ENCODE data around the gene INAVA. TPM values are rescaled to one million over a fixed set of nuclear protein-coding genes. Genes with fewer than 3 reads are reported as not detected.
"Not testable (repeated sequence)": the region's sequence is repeated elsewhere in the genome, so short reads cannot be mapped to it uniquely, and the experiment has no call there.

The INAVA gene
- polyA plus RNA-seq, 3 donors = 36.5 to 49.0 (median 46.5) TPM

- DNase-seq = no peak
Measured at GRCh38 chr1:200960236-200960947, 65.7 kb downstream of the INAVA start.

GRCh38 chr1:200960948-200961340, 66.2 kb downstream of the INAVA start:
- DNase-seq = no peak

- DNase-seq = not testable (repeated sequence)
Measured at GRCh38 chr1:200962151-200962550, 67.5 kb downstream of the INAVA start.

GRCh38 chr1:200962631-200963030, 67.9 kb downstream of the INAVA start:
- no peak for DNase-seq

GRCh38 chr1:200963076-200963475, 68.4 kb downstream of the INAVA start:
- DNase-seq = no peak

- not testable (repeated sequence) for DNase-seq
Measured at GRCh38 chr1:200963888-200964287, 69.2 kb downstream of the INAVA start.

Other genes starting within 250 kb of the INAVA start
- 10 to 100 TPM; 22.3 to 29.4 (median 28.6) TPM for gene DDX59, start 225.0 kb upstream of the INAVA start, polyA plus RNA-seq (ENCODE audit: insufficient read length in 3 of 3)
- 10 to 100 TPM; 33.9 to 39.5 (median 36.0) TPM for gene CAMSAP2, start 156.0 kb upstream of the INAVA start, polyA plus RNA-seq (ENCODE audit: insufficient read length in 3 of 3)
- under 1 TPM in 1 of 3 donors, not detected in 2; 0.07 TPM for gene GPR25, start 21.9 kb upstream of the INAVA start, polyA plus RNA-seq (ENCODE audit: insufficient read length in 3 of 3)
- 1 to 10 TPM; 2.4 to 3.2 (median 2.9) TPM for gene KIF21B, start 128.8 kb downstream of the INAVA start, polyA plus RNA-seq (ENCODE audit: insufficient read length in 3 of 3)
- gene CACNA1S, start 217.5 kb downstream of the INAVA start, polyA plus RNA-seq (ENCODE audit: insufficient read length in 3 of 3) = under 1 TPM; 0.51 to 0.76 (median 0.51) TPM
- gene ASCL5, start 232.3 kb downstream of the INAVA start, polyA plus RNA-seq (ENCODE audit: insufficient read length in 3 of 3) = under 1 TPM; 0.15 to 0.36 (median 0.20) TPM

All from renal pelvis (tissue), 4 donors.